Measurements from ENCODE around the gene HOMER2.
"Not testable (repeated sequence)": the region's sequence is repeated elsewhere in the genome, so short reads cannot be mapped to it uniquely, and the experiment has no call there.

Gene HOMER2

GRCh38 chr15:82894971-82895520 is 57.5 kb downstream of the HOMER2 start:
- no peak for DNase-seq (ENCODE audit: low read depth)

DNA sequence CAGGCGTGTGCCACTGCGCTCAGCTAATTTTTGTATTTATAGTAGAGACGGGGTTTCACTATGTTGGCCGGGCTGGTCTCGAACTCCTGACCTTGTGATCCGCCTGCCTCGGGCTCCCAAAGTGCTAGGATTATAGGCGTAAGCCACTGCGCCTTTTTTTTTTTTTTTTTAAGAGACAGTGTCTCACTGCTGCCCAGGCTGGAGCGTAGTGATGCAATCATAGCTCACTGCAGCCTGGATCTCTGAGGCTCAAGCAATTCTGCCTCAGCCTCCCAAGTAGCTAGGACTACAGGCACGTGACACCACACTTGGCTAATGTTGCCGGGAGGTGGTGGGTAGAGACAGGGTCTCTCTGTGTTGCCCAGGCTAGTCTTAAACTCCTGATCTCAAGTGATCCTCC is 59.0 kb downstream of the HOMER2 start:
- not testable (repeated sequence) for DNase-seq (ENCODE audit: low read depth)

GRCh38 chr15:82892573-82892972 is 59.9 kb downstream of the HOMER2 start:
- no peak for DNase-seq (ENCODE audit: low read depth)

DNA sequence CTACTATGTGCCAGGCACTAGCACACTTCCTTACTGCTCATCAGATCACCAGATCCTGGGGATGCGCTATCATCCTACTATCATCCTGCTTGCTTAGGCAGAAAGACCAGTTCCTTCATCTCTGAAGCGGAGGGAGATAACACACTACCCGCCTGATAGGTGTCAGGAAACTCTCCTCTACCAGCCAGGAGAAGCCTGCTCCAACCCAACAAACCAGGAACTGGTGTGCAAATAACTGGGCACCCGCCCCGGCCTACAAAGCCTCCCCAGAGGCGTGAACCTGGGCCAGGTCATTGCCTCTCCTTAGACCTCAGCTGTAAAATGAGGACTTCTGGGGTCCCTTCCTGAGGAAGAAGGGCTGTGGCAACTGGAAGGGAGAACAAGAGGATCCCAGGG is 61.5 kb downstream of the HOMER2 start:
- DNase-seq (ENCODE audit: low read depth), result no peak

DNA sequence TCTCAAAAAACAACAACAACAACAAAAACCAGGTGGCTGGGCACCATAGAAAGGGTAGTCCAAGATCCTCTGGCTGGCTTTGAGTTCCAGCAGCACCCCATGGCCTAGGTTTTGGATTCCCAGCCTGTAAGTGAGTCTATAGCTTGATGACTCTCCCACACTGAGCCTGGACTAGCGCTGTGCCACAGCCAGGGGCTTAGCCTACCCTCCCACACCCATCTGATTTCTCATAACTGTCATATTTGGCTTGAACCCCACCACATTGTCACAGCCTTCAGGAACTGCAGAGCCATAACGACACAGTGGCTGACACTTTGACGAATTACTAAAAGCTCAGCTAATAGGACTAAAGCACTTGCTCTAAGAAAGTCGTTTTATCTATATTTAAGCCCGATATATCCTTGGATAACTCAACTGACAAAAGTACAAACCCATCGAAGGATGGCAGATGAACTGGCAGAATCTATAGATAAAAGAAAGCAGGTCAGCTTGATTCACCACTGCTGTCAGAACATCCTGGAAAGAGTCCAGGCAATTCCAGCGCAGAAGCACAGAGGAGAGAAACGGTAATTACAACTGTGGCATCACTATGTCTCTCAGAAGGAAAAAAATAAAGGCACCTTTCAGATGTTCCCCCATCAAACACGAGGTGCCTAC is 62.1 kb downstream of the HOMER2 start:
- DNase-seq (ENCODE audit: low read depth), result no peak

DNA sequence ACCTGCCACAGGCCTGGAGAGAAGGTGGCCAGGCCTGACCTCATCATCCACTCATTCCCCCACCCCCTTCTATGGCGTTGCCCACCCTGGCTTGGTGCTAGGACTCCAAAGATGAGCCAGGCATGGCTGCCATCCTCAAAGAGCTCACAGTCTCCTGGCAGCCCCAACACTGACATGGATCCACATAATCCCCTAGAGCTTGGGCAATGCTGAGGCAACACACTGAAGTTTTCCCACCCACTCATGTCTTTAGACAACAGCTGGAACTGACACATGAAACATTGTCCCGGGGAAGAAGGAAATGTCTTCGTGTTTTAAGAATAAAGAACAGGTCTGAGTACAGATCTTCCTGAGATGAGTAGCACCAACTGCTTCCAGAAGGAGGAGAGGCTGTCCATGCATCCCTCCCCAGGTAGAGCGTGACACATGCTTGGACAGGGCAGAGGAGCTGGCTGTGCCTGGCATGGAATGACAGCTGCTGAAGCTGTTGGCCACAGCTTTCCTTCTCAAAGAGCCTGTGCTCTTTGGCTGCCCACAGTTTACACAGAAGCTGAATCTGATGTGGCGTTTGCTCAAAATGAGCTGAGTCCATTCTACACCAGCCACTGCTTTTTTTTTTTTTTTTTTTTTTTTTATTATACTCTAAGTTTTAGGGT is 70.1 kb downstream of the HOMER2 start:
- DNase-seq (ENCODE audit: low read depth), result no peak

GRCh38 chr15:82881747-82882146 is 70.8 kb downstream of the HOMER2 start:
- no peak for DNase-seq (ENCODE audit: low read depth)

DNA sequence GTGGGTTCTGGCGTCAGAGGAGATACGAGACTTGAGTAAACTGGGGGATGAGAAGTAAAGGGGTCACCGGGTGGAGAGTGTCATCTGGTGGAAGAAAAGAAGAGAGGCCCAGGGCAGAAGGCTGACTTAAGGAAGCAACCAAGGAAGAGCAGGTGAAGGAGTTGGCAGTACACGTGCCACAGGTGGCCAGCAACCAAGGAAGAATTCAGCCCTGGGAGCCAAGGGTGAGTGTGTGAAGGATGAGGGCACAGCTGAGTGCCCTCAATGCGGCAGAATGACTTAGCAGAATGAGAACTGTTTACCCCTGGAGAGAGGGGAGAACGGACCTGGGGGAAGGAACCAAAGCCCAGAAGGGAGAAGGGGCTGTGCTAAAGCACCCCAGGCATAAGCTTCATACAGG is 71.8 kb downstream of the HOMER2 start:
- no peak for DNase-seq (ENCODE audit: low read depth)

- no peak for DNase-seq (ENCODE audit: low read depth)
Observed at GRCh38 chr15:82878325-82878724, 74.2 kb downstream of the HOMER2 start.

DNA sequence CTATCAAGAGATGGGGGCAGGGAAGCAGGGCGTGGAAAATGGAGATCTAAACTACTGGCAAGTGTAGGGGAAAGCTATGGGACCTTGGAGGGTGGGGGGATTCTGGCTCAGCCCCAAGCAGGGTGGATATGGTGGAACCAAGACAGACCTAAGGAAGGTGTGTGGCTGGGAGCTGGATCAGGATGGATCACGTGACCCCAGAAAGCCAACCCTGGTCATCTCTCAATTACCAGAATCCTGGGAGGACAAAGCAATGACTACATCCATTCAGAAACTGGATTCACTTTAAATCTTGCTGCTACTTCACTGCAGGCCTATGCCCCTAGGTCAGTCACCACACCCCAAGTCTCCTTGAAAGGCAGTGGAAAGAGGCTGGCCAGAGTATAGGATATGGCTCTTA is 74.7 kb downstream of the HOMER2 start:
- DNase-seq (ENCODE audit: low read depth), result no peak

DNA sequence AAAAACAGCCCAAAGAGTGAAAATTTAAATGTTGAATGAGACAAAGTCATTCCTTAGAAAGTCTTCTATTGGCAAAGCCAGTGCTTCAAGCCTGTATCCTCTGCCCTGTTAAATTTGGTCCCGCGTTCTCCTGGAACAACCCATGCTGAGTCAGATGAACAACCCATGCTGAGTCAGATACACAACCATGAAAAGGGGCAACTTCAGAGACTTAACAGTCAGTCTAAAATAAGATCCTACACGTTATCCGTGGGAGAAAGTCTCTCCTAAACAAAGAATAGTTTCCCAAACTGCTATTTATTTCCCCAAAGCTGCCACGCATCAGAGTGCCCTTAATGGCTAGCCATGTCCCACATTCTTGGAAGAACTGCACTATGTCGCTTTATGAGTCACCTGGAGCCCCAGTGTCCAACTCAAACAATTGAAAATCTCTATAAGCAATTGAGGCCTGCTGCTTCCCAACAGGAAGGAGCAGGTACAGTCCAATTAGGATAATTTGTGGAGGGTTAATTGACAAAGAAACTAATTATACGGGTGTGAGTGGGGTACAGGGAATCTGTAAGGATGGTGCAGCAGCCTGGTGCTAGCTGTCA is 77.0 kb downstream of the HOMER2 start:
- DNase-seq (ENCODE audit: low read depth), result no peak

DNA sequence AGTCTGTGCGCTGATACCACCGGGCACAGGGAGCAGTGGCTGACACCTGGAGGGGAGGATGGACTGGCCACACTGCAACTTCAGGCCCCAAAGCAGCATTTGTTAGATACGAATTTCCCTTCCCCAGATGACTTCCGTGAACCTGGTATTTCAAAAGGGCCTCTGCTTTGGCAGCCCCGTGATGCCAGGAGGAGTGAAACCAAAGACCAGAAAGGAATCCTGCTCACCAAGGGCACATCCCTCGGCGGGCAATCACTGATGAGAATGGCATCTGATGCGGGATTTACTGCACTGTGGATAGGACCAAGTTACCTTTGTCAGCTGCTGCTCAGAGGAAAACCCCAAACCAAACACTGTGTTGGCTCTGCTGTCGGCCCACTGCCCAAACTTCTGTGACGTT is 77.6 kb downstream of the HOMER2 start:
- no peak for DNase-seq (ENCODE audit: low read depth)

DNA sequence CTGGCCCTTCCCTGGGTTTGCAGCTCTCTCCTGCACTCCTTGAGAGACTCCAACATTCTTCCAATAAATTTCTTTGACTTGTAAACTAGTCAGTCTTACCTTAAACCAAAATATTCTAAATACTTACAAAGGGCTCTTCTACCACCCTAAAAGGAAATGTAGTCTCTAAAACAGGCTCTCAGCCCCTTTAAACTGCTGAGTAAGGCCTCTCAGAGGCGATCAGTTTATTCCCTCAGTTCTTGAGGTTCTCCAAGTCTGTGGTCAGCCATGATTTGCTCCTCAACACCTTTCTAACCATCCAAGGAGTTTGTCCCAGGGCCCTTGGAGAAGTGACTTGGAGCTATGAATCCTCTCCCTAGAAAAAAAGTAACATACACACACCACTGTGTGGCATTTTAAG is 78.3 kb downstream of the HOMER2 start:
- DNase-seq (ENCODE audit: low read depth), result no peak

DNA sequence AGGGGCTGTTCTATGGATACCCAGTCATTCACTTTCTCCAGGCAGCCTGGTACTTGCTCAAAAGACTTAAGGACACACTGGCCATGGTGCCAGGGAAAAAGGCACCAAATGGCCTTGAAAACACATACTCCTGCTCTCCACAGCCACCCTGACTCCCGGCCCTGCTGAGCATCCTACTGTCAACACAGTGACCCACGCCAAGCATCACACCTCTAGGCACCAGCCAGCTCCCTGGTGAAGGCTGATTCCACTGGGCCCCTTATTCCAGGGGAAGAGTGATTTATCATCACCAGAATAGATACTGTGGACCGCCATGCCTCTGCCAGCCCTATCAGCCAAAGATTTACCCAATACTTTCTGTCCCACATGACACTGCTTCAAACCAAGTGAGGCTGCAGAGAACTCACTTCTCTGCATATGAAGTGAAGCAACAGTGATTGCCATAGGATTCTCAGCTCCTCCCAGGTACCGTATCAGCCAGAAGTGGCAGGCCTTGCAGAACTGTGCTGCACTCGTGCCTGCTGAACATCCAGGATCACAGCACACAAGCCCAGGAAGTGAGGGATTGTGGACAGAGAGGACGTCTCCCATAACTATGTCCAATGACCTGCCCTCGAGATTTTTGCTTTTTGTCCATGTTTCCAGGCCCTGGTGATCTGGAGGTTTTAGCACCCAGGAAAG is 79.4 kb downstream of the HOMER2 start:
- no peak for DNase-seq (ENCODE audit: low read depth)

DNA sequence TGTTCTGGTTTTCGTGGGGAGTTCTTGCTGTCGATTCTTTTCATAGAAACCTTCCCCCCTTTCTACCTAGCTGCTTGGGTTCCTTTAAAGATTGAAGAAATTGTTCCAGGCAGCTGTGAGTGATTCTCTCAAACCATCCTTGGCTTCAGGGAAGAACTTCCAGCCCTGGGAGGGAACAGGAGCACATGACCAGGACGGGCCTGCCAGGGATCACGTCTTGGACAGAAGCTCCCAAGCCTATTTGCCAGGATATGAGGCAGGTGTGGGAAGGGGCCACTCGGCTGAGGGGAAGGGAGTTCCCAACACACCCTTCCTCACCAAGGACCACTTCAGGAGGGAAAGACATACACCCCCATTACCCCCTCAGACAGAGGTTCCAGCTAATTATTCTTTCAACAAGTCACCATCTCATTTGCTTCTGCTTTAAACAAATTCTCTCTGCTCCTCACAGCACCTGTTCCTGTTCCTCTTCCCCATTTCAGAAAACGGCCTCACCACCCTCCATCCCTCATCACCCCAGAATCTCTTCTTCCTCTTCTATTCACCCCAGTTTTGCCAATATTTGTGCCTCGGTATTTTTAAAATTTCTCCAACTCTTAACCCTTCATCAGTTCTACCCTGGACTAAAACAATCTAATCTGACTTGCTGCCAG is 80.6 kb downstream of the HOMER2 start:
- DNase-seq (ENCODE audit: low read depth), result no peak

- no peak for DNase-seq (ENCODE audit: low read depth)
Observed at GRCh38 chr15:82871358-82871757, 81.2 kb downstream of the HOMER2 start.

DNA sequence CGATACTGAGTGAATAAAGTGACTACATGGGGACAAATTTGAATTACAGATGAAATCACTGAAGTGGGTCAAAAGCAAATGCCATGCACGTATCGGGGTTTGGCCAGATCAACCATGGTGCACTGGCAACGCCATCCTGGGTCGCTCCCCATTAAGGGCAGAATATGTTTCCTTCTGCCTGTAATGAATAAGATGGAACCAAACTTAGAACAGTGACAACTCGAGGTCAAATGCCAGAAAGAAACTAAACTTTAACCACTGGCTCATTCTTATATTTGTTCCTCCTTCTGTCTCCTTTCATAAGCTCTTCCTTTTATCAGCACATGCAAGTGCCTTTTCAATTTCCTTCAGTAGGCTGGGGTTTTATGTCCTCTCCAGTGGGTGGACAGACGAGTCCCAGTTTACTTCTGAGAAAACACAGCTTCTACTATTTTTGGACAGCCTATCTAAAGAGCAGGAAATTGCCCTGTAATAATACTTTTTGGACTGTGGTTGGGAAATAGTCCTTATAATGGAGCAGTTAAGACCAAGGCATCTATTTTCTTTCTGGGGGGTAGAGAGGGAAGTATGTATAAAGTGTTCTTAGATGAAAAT is 81.7 kb downstream of the HOMER2 start:
- no peak for DNase-seq (ENCODE audit: low read depth)

- not testable (repeated sequence) for DNase-seq (ENCODE audit: low read depth)
Observed at GRCh38 chr15:82865981-82866380, 86.5 kb downstream of the HOMER2 start.

- not testable (repeated sequence) for DNase-seq (ENCODE audit: low read depth)
Observed at GRCh38 chr15:82865581-82865980, 86.9 kb downstream of the HOMER2 start.

DNA sequence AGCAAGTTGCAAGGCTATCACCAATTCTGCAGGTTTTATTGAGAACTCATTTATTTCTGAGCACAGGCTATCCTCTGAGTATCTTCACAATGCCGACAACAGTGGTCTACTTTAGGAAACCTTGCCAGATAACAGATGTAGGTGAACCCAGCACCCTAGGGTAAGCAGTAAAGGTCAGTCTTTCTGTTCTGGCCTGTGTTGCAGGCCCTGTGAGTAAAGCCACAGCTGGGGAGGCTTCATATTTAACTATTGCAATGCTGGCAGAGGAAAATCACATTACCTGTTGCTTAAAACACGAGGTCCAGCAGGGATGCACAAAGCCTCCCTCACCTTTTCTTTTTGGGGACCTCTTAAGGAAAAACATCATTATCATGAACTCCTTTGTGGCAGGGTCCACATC is 87.6 kb downstream of the HOMER2 start:
- DNase-seq (ENCODE audit: low read depth), result no peak

DNA sequence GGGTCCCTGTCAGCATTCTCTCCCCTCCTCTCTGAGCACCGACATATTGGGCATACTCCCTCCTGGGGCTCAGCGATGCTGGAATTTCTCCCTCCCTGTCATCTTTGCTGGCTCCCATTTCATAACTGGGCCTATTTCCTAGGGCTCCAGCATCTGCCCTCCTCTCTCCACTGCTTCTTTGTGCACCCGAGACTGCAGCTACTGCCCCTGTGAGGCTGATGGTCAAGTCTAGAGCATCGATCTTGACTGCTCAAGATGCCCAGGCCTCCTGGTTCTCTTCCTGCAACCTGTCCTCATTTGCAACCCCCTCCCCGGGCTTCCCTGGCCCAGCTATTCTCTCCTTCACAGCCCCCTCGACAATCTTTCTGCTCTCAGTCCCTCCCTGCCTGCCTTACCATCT is 89.6 kb downstream of the HOMER2 start:
- DNase-seq (ENCODE audit: low read depth), result no peak

DNA sequence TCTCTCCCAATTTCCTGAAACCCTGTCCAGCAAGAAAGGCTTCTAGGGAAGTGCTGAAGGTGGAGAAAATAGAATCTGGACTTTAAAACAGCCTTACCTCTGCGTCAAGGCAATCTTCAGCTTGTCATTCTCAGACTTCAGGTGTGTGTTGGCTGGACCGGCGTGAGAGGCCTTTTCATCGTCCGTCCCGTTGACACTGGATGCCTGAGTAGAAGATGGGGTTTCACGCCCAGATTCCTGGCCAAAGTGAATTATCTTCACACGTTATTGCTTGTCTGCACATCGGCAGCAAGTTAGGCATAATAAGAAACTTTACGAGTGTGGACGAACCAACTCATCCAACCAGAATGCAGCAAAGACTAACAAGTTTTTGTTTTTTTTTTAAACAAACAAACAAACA is 93.6 kb downstream of the HOMER2 start:
- no peak for DNase-seq (ENCODE audit: low read depth)

Data from activated T-helper 9 cell treated with anti-CD3 and anti-CD28 coated beads, Interleukin-2, amount 50 U/mL, for 16 hours (primary cell).